NCI-H2227 (cell line): ENCODE results near the gene ANKRD65.
"Not testable (repeated sequence)": the region's sequence is repeated elsewhere in the genome, so short reads cannot be mapped to it uniquely, and the experiment has no call there.

ENCODE experiments used
- DNase-seq: peaks from one replicate; lab custom pipeline; 2025; ENCODE audit not compliant: unreplicated experiment; lab: John Stamatoyannopoulos, UW

The ANKRD65 gene

DNA sequence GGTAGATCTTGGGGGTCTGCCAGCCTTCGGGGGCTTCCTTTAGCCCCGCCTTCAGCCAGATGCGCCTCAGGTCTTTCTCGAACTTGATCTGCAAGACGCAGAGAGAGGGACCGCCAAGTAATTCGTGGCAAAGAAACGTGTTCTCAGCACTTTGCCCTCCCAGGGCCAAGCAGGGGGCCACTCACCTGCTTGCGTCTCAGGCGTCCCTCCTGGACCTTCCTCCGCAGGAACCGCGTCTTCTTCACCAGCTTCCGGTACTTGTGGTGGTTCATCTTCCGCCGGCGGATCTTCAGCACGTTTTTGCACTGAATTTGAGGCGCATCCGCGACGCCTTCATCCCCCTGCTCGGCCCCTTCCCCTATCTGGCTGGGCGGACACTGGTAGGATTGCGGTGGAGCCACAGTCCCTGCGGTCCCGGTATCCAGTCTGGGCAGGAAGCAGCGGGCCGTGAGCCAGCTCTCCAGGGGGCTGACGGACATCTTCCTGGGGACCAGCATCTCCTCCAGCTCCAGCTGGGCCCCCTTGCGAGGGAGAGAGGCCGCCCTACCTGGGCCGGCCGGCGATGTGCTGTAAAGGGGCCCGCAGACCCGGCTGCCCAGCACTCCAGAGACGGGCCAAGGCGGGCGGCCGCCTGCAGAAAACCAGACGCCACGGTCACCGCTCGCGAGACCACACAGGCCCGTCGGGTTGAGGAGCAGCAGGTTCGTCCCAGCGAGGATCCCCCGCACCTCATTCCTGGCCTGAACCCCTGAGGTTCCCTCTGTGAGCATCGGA is 47.1 kb downstream of the ANKRD65 start:
- DNase-seq = no peak

DNA sequence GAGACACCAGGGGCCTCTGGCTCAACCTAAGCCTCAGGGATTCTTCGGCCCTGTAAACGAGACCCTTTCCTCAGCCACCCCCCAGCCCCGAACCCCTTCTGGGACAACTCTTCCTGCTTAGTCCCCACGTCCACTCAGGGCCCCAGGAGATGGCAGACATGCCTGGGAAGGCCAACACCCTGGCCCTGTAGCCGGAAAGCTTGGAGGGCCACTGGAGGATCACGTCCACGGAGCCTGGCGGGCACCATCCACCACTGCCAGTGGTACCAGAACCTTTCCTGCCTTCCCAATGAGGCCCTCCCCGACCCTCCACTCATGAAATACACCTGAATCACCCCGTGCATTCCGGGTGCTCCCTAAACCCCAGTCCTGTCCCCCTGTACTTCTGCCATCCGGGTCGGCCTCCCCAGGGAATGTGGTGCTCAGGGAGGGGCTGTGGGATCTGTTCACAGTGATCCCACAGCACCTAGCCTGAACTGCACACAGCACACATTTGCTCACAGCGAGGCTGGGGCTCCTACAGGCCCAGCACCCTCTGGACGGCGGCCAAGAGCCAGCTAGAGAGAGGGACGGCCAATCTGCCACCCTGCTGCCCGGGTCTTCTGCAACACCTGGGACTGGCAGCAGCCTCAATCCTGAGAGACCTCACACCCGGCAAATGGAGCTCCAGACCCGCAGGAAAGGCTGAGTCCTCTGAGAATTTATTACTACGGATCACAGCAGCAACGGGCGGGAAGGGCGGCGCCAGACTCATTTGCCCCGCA is 47.8 kb downstream of the ANKRD65 start:
- DNase-seq = no peak

DNA sequence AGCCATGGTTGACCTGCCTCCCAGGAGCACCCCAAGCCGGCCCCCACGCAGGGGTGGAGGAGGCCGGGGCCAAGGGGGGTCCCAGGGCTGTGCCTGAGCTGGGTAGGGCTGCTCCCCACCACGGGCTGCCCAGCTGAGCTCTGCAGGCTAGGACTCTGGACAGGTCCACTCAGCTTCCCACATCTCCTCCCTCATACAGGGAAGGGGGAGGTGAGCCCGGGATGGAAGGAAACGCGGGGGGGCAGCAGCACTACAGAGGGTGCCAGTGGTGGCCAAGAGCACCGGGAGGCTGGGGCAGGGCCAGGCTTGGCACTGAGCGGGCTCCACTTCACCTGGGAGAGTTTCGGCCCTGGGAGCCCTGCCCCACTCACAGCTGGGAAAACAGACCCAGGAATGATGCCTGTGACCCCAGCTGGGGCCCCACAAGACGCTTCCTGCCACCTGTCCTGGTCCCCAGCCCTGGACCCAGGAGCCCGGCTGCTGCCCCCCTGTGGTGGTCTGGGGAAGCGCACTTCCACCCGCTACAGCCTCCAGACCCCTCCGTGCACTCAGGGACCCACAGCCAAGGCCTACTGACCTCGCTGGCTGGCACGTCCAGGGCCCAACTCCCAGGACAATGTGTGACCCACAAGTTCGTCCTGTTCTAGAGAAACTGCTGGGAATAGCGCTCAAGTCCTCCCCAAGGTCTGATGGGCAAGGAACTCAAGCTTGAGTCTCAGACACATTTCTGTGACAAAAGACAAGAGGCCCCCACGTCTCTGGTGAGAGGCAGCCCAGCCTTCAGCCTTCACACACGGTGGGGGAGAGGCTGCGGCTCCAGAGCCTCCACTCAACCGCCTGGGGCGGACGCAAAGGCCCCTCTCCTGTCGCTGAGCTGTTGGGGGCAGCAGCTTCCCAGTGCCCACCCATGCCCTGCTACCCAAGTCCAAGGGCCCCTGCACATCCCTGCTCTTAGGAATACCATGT is 49.0 kb downstream of the ANKRD65 start:
- peak; percentile 74 for DNase-seq

DNA sequence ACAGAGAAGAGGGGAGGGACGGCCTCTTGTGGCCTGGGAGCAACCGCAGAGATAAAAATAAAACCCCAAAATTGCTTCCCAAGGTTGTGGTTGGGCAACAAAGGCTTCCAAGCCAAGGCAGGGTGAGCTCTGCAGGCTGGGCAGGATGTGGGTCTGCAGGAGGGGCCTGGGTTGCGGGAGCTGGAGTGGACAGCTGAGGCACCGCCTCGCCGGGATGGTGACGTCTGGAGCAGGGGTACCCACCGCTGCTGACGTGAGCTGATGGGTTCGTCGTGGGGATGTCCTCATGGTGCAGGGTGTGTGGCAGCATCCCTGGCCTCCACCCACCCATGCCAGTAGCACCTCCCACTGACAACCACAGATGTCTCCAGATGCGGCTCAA is 49.7 kb downstream of the ANKRD65 start:
- no peak for DNase-seq

DNA sequence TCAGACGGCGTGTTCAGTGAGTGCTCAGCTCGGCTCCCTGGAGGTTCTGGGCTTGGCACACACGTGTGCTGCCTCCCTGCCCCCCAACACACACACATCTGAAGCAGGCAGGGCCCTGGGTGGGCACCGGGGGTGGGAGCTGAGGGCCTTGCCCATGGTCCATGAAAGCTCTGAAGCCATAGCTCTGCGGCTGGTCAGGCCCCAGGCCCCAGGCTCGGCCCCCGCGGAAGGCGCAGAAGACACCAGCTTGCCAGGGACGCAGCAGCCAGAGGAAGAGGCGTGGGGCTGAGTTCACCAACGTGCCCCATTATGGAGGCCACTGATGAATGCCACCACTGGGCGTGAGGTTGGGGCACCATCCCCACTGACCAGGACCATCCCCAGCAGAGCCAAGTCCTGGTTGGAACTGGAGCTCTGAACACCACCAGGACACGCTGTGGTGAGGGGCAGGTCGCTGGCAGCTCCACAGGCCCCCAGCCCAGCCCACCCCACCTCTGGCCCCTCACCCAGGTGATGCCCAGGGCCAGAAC is 50.2 kb downstream of the ANKRD65 start:
- DNase-seq = no peak

DNA sequence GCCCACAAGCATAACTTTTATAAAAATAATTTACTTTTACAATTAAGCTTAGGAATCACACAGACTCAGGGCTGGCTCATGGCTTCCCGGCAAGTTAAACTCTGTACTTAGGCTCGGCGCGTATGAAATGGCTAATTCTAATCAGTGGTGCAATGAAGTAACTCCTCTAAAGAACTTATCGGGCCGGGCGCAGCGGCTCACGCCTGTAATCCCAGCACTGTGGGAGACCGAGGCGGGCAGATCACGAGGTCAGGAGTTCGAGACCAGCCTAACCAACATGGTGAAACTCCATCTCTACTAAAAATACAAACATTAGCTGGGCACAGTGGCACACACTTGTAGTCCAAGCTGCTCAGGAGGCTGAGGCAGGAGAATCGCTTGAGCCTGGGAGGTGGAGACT is 51.0 kb downstream of the ANKRD65 start:
- DNase-seq = not testable (repeated sequence)
